GM23338 (cell line): ENCODE results near the gene MCC. TPM values are rescaled to one million over a fixed set of nuclear protein-coding genes. Genes with fewer than 3 reads are reported as not detected.

Experiments
- ATAC-seq: fragments of 200-7000 bp; cut with Tn5 transposase; 3 replicates; pipeline ENCODE4 v1.9.1; 2020
- DNase-seq: peaks from one replicate; pipeline ENCODE4 v3.0.0-alpha.2; 2015; ENCODE audit warnings: low spot score
- H2AFZ ChIP-seq: fragments of 200-600 bp; sonication (generic); 2 replicates; pipeline ENCODE4 v1.8.0; 2016; ENCODE audit warnings: antibody characterized with exemption, mild to moderate bottlenecking, moderate library complexity
- H3F3A ChIP-seq: fragments of 200-600 bp; sonication (generic); replicated peaks from 2 replicates; pipeline ENCODE4 v1.8.0; 2017; ENCODE audit warnings: antibody characterized with exemption, mixed run types, low read depth
- H3K27ac ChIP-seq: fragments of 200-600 bp; sonication (generic); 2 replicates; pipeline ENCODE4 v1.6.1; 2016; ENCODE audit warnings: low read depth
- H3K27me3 ChIP-seq: fragments of 200-600 bp; sonication (generic); 2 replicates; pipeline ENCODE4 v1.8.0; 2016; ENCODE audit warnings: mild to moderate bottlenecking, mixed run types, moderate library complexity; ENCODE audit not compliant: insufficient read depth
- H3K36me3 ChIP-seq: fragments of 200-600 bp; sonication (generic); 2 replicates; pipeline ENCODE4 v1.8.0; 2016; ENCODE audit warnings: mild to moderate bottlenecking; ENCODE audit not compliant: insufficient read depth
- H3K4me1 ChIP-seq: fragments of 200-600 bp; sonication (generic); 2 replicates; pipeline ENCODE4 v1.8.0; 2016; ENCODE audit warnings: mild to moderate bottlenecking, moderate library complexity; ENCODE audit not compliant: insufficient read depth
- H3K4me2 ChIP-seq: fragments of 200-600 bp; sonication (generic); 2 replicates; pipeline ENCODE4 v1.7.1; 2017; ENCODE audit warnings: mixed run types
- H3K4me3 ChIP-seq: fragments of 200-600 bp; sonication (generic); 2 replicates; pipeline ENCODE4 v1.6.1; 2016; ENCODE audit warnings: mixed run types
- H3K79me2 ChIP-seq: fragments of 200-600 bp; sonication (generic); replicated peaks from 2 replicates; pipeline ENCODE4 v1.8.0; 2017; ENCODE audit warnings: mild to moderate bottlenecking; ENCODE audit not compliant: insufficient read depth
- H3K9me2 ChIP-seq: fragments of 200-600 bp; sonication (generic); 2 replicates; pipeline ENCODE4 v1.8.0; 2017; ENCODE audit not compliant: insufficient read depth
- H4K20me1 ChIP-seq: fragments of 200-600 bp; sonication (generic); replicated peaks from 2 replicates; pipeline ENCODE4 v1.8.0; 2017; ENCODE audit warnings: mild to moderate bottlenecking; ENCODE audit not compliant: insufficient read depth
- H3K27ac Mint-ChIP-seq: 2 replicates; pipeline ENCODE4 v1.8.0; 2020; ENCODE audit warnings: inconsistent platforms, mild to moderate bottlenecking, moderate library complexity, mixed read lengths
- H3K27me3 Mint-ChIP-seq: 3 replicates; pipeline ENCODE4 v1.8.0; 2022; ENCODE audit warnings: low read depth, mild to moderate bottlenecking, moderate library complexity, mixed read lengths, inconsistent platforms; ENCODE audit not compliant: insufficient read depth, poor library complexity
- H3K36me3 Mint-ChIP-seq: 3 replicates; pipeline ENCODE4 v1.8.0; 2021; ENCODE audit warnings: low read depth, mild to moderate bottlenecking, inconsistent platforms, moderate library complexity, mixed read lengths
- H3K4me1 Mint-ChIP-seq: 3 replicates; pipeline ENCODE4 v1.8.0; 2020; ENCODE audit warnings: mild to moderate bottlenecking, inconsistent platforms, mixed read lengths
- H3K4me3 Mint-ChIP-seq: 3 replicates; pipeline ENCODE4 v1.8.0; 2021; ENCODE audit warnings: moderate library complexity, mild to moderate bottlenecking, inconsistent platforms, mixed read lengths
- H3K9me3 Mint-ChIP-seq: 3 replicates; pipeline ENCODE4 v1.8.0; 2020; ENCODE audit warnings: moderate library complexity, mild to moderate bottlenecking, inconsistent platforms, mixed read lengths
- CREB1 ChIP-seq: fragments of 250-450 bp; sonication (Bioruptor Pico); IDR thresholded peaks from 2 replicates; pipeline ENCODE4 v1.5.0; 2020; ENCODE audit warnings: low read depth, mild to moderate bottlenecking, moderate library complexity
- EZH2 ChIP-seq: fragments of 200-600 bp; sonication (generic); IDR thresholded peaks from one replicate; pipeline ENCODE4 v1.8.0; 2017; ENCODE audit warnings: antibody characterized with exemption, mild to moderate bottlenecking, low read depth; ENCODE audit not compliant: unreplicated experiment
- EZH2phosphoT487 ChIP-seq: fragments of 200-600 bp; sonication (generic); IDR thresholded peaks from one replicate; pipeline ENCODE4 v1.8.1; 2018; ENCODE audit warnings: antibody characterized with exemption; ENCODE audit not compliant: unreplicated experiment
- JUNB ChIP-seq: IDR thresholded peaks from one replicate; pipeline ENCODE4 v1.6.1; 2016; ENCODE audit warnings: antibody characterized with exemption; ENCODE audit not compliant: unreplicated experiment
- NANOG ChIP-seq: IDR thresholded peaks from 2 replicates; pipeline ENCODE4 v1.6.1; 2016; ENCODE audit warnings: antibody characterized with exemption, borderline replicate concordance
- POLR2AphosphoS5 ChIP-seq: IDR thresholded peaks from 2 replicates; pipeline ENCODE4 v1.6.1; 2016; ENCODE audit warnings: antibody characterized with exemption, low read depth
- REST ChIP-seq: IDR thresholded peaks from one replicate; pipeline ENCODE4 v1.6.1; 2018; ENCODE audit warnings: antibody characterized with exemption; ENCODE audit not compliant: unreplicated experiment
- STAT1 ChIP-seq: IDR thresholded peaks from one replicate; pipeline ENCODE4 v1.6.1; 2016; ENCODE audit warnings: antibody characterized with exemption; ENCODE audit not compliant: unreplicated experiment
- ZNF114 ChIP-seq: fragments of 250-450 bp; sonication (Bioruptor Pico); IDR thresholded peaks from 2 replicates; pipeline ENCODE4 v1.5.0; 2020; ENCODE audit warnings: mild to moderate bottlenecking, moderate library complexity
- ZNF331 ChIP-seq: fragments of 250-450 bp; sonication (Bioruptor Pico); IDR thresholded peaks from 2 replicates; pipeline ENCODE4 v1.5.0; 2020; ENCODE audit warnings: low read depth, mild to moderate bottlenecking, moderate library complexity
- ZNF462 ChIP-seq: fragments of 250-450 bp; sonication (Bioruptor Pico); IDR thresholded peaks from 2 replicates; pipeline ENCODE4 v1.5.0; 2020; ENCODE audit warnings: mild to moderate bottlenecking, moderate library complexity
- polyA plus RNA-seq: library from polyadenylated mRNA; unstranded; fragments of >200 nt; fragmentation: Nextera tagmentation; extraction: Ambion mirVana; gene quantifications from 2 replicates; pipeline ENCODE4 v1.2.1, GENCODE V29; 2016
- total RNA-seq: library from RNA; depleted of rRNA; stranded (reverse); fragments of >200 nt; shearing (Covaris generic); gene quantifications from 2 replicates; pipeline ENCODE4 v1.2.3, GENCODE V29; 2014
- TF ChIP-seq, protein P1 (sequence below), 2 experiments: fragments of 200-600 bp in 1 of 2; sonication (generic) in 1 of 2; conservative IDR thresholded peaks; 2 replicates each; pipeline versions ENCODE4 v1.5.1 to v1.6.1; 2016 to 2017; ENCODE audit warnings: antibody characterized with exemption in 2 of 2, low read depth in 2 of 2, mild to moderate bottlenecking in 2 of 2, moderate library complexity in 1 of 2
- TF ChIP-seq, protein P2 (sequence below): IDR thresholded peaks from 2 replicates; pipeline ENCODE4 v1.6.1; 2016; ENCODE audit warnings: antibody characterized with exemption

MCC gene
- total and polyA plus RNA-seq, 2 experiments from 2014 or later = 3.8 to 10.1 TPM

- ATAC-seq (no peak), DNase-seq (no peak)
- no peaks in the 10 kb centered on the region for H3K9me3 Mint-ChIP-seq
- H3F3A ChIP-seq = no peaks in the 10 kb centered on the region
- H3K79me2 ChIP-seq = no peaks in the 10 kb centered on the region
- H2AFZ ChIP-seq = no peak overlapping the region
- no peak overlapping the region for H3K4me3 ChIP-seq
- no peak overlapping the region for H3K27ac ChIP-seq
- peaks cover 2% of the 10 kb centered on the region for H3K27me3 Mint-ChIP-seq
- H3K4me1 Mint-ChIP-seq = no peaks in the 10 kb centered on the region
- no peak overlapping the region for H3K4me2 ChIP-seq
- H3K27ac Mint-ChIP-seq = no peak overlapping the region
- H3K36me3 ChIP-seq = no peaks in the 10 kb centered on the region
- TF ChIP-seq ZNF462 (CRISPR knock-in tag) (no peak), JUNB (no peak), EZH2phosphoT487 (no peak), REST (no peak), EZH2 (no peak), STAT1 (no peak), CREB1 (CRISPR knock-in tag) (no peak), POLR2AphosphoS5 (no peak), NANOG (no peak), ZNF331 (CRISPR knock-in tag) (no peak), ZNF114 (CRISPR knock-in tag) (no peak)
- TF ChIP-seq, protein P1, sequence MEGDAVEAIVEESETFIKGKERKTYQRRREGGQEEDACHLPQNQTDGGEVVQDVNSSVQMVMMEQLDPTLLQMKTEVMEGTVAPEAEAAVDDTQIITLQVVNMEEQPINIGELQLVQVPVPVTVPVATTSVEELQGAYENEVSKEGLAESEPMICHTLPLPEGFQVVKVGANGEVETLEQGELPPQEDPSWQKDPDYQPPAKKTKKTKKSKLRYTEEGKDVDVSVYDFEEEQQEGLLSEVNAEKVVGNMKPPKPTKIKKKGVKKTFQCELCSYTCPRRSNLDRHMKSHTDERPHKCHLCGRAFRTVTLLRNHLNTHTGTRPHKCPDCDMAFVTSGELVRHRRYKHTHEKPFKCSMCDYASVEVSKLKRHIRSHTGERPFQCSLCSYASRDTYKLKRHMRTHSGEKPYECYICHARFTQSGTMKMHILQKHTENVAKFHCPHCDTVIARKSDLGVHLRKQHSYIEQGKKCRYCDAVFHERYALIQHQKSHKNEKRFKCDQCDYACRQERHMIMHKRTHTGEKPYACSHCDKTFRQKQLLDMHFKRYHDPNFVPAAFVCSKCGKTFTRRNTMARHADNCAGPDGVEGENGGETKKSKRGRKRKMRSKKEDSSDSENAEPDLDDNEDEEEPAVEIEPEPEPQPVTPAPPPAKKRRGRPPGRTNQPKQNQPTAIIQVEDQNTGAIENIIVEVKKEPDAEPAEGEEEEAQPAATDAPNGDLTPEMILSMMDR (conservative IDR thresholded peaks at IDR 0.05; ENCODE audit: low read depth in 2 of 2) = no peak
- TF ChIP-seq, protein P2, sequence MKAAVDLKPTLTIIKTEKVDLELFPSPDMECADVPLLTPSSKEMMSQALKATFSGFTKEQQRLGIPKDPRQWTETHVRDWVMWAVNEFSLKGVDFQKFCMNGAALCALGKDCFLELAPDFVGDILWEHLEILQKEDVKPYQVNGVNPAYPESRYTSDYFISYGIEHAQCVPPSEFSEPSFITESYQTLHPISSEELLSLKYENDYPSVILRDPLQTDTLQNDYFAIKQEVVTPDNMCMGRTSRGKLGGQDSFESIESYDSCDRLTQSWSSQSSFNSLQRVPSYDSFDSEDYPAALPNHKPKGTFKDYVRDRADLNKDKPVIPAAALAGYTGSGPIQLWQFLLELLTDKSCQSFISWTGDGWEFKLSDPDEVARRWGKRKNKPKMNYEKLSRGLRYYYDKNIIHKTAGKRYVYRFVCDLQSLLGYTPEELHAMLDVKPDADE = no peak
- no peaks in the 10 kb centered on the region for H3K9me2 ChIP-seq
- no peaks in the 10 kb centered on the region for H3K36me3 Mint-ChIP-seq
- H3K4me1 ChIP-seq = no peaks in the 10 kb centered on the region
- no peaks in the 10 kb centered on the region for H3K27me3 ChIP-seq
- H3K4me3 Mint-ChIP-seq = no peak overlapping the region
- no peaks in the 10 kb centered on the region for H4K20me1 ChIP-seq
Measured at GRCh38 chr5:113421693-113422092, 66.6 kb downstream of the MCC start.
